PC-9 (cell line): ENCODE measurements around the gene PALM.

Source experiments
- CTCF ChIP-seq: fragments of 200-600 bp; sonication (generic); conservative IDR thresholded peaks from 2 replicates; pipeline ENCODE4 v1.6.1; 2017; ENCODE audit warnings: mixed run types, antibody characterized with exemption, mild to moderate bottlenecking, moderate library complexity
- EZH2 ChIP-seq: fragments of 200-600 bp; sonication (generic); IDR thresholded peaks from 2 replicates; pipeline ENCODE4 v1.8.0; 2017; ENCODE audit warnings: antibody characterized with exemption, low read depth

DNA sequence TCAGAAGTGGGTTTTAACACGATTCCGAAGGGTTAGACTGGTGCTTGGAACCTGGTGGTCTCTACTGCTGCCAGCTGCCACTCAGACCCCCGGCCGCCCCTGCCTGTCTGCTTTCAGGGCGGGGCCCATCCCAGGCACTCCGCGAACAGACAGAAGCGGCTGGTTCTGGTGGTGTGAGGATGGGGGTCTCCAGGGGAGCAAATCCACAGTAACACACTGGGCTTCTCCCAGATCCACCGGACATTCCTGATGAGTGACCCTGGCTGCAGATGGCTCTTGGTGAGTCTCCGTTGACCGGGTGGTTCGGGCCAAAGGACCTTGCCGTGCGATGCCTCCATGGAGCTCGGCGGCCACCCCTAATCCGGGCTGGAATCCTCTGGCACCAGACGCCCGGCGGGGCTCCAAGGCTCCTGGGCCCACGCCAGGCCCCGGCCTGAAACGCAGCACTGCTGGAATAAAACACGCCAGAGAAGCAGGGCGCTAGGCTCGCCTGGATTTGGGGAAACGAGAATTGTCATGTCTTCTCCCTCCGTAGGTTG is 86.4 kb downstream of the PALM start:
- TF ChIP-seq CTCF (no peak), EZH2 (no peak)
